GM19455 (cell line): ENCODE data around the gene KSR1.
"Not testable (repeated sequence)": the region's sequence is repeated elsewhere in the genome, so short reads cannot be mapped to it uniquely, and the experiment has no call there.

Source experiments
- ATAC-seq: cut with Tn5 transposase; IDR thresholded peaks from one replicate; pipeline ENCODE4 v1.9.1; 2021; ENCODE audit not compliant: unreplicated experiment

The KSR1 gene

DNA sequence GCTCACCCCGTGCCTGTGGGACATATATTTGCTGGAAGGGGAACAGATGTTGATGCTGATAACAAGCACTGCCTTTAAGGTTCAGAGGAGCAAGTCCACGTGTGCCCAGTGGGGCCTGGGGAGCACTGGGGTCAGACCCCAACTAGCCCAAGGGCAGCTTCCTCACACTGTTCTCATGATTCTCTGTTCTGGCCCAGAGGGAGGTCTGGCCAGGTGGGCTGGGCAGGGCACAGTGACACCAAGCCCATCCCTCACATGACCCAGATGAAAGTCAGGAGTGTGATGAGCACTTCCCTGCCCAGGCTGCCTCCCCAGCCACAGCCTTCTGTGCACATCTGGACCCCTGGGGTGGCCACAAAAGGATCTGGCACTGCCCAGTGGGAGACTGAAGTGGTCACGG is 29.8 kb upstream of the KSR1 start:
- ATAC-seq, result not testable (repeated sequence)

DNA sequence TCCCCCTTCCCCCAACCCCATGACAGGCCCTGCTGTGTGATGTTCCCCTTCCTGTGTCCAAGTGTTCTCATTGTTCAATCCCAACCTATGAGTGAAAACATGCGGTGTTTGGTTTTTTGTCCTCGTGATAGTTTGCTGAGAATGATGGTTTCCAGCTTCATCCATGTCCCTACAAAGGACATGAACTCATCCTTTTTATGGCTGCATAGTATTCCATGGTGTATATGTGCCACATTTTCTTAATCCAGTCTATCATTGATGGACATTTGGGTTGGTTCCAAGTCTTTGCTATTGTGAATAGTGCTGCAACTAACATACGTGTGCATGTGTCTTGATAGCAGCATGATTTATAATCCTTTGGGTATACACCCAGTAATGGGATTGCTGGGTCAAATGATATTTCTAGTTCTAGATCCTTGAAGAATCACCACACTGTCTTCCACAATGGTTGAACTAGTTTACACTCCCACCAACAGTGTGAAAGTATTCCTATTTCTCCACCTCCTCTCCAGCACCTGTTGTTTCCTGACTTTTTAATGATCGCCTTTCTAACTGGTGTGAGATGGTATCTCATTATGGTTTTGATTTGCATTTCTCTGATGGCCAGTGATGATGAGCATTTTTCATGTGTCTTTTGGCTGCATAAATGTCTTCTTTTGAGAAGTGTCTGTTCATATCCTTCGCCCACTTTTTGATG is 28.9 kb upstream of the KSR1 start:
- not testable (repeated sequence) for ATAC-seq

DNA sequence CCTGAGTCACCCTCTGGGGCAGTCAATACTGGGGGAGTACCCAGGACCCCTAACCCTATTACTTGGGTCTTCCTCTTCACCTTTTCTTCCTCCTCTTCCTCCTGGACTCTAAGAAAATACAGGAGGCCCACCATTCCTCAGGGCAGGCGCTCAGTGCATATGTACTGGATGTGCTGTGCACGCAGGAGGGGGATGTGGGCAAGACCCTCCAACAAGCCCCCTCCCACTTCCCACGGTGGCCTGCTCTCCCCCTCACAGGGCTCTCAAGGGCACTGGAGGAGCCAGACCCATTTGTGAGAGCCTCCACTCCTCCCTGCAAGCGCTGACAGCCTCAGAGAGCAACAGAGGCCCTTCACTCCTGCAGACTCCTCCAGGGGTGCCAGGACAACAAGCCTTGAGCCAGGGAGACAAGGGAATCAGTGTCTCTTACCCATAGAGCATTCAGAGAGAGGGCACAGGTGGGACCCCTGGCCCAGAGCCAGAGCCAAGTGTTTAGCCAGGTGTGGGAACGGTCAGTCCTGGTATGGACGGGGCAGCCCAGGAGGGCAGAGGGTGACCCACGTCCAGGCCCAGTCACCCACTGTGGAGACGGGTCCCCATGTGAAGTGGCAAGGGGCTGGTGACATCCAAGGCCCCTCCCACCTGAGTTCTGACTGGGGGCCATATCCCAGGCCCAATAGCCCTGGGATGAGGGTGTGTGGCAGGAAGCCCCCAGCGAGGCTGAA is 27.3 kb upstream of the KSR1 start:
- no peak for ATAC-seq

DNA sequence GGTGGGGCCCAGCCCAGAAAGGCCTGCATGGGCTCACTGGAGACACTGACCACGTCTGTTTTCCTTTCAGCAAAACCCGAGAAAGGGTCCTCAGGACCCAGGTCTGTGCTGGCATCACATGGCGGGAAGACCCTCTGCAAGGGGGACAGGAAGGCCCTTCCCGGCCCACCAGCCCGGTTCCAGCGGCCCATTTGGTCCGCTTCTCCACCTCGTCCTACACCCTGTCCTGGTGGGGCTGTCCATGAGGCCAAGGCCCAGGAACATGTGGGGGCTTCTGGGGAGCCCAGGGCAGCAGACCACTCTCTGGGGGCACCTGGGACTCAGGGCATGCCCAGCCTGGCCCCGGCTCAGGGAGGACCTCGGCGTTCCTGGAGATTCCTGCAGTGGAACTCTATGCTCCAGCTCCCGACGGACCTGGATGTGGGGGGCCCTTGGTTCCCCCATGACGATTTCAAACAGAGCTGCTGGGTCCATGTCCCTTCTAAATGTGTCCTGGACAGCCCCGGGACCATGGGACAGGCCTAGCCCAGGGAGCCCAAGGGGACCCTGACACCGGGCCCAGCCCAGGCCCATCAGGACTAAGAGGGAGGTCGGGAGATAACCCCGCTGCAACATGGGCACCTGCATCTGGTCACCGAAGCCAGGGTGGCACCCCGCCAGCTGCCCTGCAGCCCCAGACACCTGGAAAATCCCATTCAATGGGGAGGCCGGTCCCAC is 26.4 kb upstream of the KSR1 start:
- no peak for ATAC-seq

DNA sequence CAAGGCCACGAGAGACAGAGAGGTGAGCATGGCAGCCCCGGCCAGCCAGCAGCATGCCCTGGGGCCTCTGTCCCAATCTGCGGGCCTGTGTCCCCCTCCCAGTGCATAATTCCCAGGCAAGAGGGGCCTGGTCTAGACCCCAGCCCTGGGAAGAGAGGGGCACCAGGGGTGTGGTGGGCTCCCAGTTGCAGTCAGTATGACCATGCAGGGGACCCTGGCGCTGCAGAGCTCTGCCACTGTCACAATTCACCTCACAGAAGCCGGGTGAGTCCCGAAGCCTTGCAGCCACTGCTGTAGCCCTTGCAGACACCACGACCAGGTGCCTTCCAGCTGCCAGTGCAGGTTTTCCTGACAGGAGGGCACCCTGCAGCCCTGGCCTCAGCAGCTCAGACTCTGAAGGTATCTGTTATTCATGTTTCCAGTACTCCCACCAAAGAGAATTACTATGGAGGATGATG is 25.8 kb upstream of the KSR1 start:
- ATAC-seq, result no peak

DNA sequence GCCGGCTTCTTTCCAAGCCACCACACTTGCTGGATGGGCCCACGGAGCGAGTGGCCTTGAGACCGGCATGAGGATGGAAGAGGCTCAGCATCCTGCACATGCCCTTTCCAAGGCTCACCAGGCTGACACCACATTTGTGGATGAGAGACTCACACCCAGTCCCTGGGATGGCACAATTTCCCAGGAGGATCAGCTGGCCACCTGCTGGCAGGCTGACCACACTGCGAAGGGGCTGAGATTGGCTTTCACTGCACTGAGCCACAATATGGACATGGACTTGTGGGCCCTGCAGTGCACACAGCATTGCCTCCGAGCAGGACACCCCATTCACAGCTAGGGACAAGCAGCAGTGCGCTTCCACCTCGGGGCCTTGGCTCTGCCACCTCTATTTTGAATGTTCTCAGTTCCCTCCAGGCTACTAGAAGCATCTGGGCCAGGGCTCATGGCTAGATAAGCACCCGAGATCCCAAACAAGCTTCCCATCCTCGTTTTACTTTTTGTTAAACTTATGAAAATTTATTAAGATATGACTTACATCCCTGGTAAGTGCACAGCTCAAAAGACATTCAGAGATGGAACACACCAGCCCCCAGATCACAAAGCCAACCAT is 25.3 kb upstream of the KSR1 start:
- no peak for ATAC-seq

DNA sequence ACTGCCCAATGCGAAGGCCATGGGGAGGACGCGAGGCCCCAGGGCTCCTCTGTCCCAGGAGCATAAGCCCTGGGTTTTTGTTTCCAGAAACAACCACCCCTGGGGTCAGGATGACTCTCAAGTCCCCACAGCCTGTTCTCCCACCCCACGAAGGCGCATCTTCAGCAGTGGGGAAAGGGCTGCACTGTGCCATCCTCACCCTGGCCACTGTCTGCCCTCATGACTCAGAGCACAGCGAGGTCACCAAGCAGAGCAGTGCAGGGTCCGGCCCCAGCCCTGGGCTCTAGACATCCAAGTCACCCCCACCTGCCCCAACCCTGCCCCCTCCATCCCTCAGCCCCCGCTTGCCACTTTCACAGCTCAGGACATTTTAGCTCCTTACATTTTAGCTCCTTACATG is 22.7 kb upstream of the KSR1 start:
- ATAC-seq, result no peak

DNA sequence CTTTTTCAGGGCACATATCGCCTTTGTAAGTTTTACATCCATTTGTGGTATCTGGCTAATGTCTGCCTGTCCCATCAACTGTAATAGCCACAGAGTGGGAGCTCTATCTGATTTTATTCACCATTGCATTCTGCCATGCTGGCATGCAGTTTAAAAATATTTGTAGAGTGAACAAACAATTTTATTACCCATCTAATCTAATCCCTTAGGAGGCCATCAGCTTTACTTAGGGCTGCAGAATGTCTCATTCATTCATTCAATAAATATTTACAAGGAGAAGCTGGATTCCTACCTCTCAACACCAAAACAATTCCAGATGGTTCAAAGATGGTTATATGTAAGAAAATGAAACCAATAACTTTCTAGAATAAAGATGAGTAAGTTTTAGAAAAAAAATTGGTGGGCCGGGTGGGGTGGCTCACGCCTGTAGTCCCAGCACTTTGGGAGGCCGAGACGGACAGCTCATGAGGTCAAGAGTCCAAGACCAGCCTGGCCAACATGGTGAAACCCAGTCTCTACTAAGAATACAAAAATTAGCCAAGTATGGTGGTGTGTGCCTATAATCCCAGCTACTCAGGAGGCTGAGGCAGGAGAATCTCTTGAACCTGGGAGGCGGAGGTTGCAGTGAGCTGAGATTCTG is 20.7 kb upstream of the KSR1 start:
- not testable (repeated sequence) for ATAC-seq

DNA sequence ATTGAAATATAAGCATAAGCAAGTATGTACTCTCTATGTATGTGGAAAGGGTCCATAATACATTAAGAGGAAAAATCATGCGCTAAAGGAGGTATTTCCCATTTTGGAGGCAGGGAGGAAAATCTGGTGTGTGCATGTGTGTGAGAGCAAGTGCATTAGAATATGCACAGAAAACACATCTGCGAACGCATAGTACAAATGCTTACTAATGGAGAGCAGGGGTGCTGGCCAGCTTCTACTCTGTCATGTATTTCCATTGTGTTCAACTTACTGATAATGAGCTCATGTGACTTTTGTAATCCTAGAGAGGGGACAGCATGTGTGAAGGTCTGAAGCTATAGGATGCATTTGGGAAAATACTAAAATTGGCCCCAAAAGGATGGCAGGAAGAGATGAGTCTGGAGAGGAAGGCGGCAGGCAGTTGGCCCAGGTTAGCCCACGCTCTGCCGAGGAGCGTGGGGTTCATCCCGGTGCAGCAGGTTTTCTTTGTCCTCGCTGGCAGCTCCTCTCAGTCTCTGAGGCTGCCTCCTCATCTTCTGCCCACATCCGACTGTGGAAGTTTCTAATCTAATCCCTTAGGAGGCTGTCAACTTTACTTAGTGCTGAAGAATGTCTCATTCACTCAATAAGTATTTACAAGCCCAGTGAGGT is 17.8 kb upstream of the KSR1 start:
- no peak for ATAC-seq

DNA sequence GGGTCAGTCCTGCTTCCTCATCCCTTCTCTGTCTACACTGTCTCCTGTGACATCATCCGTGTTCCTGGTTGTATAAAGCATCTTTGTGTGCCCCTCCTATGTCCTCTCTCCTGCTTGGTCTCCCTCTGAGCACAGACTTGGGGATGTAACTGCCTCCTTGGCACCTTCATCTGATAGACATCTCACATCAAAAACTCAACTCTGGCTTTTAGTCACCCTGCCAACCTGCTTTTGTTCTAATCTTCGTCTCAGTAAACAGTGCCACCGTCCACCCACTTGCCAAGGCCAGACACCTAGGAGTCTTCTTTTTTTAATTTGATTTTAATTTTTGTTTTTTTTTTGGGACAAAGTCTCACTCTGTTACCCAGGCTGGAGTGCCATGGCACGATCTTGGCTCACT is 16.9 kb upstream of the KSR1 start:
- no peak for ATAC-seq

DNA sequence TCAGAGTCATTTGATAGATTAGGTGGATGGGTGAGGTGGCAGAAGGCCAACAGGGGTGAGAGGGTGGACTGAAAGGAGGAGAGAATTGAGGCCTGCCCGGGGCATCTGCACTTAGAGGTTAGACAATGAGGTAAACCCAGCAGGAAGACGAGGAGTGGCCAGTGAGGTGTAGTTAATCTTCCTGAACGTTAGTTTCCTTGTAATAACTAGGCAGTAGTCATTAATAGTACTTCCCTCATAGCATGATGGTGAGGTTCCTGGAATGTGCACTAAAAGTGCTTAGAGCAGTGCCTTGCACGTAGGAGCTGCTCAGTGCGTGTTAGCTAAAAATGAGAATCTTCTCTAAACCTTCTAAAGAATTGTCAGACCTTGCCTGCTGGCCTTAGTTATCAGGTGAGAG is 13.5 kb upstream of the KSR1 start:
- no peak for ATAC-seq

DNA sequence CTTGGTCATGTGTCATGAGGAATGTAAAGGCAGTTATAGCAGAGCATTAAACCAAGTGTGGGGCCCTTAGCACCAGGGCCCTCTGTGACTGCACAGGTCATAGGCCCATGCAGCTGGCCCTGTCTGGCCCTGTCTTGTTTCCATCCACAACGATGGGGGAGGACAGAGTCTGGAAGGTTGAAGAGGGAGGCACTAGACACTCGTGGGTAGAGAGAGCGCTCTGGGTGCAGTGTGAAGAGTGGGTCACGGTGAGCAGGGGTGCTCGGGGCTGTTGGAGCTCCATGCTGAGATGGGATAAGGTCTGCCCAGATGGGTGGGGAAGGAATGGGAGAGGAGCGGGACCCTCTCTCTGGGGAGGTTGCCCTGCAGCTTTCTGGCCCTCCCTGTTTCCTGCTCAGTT is 12.8 kb upstream of the KSR1 start:
- no peak for ATAC-seq

DNA sequence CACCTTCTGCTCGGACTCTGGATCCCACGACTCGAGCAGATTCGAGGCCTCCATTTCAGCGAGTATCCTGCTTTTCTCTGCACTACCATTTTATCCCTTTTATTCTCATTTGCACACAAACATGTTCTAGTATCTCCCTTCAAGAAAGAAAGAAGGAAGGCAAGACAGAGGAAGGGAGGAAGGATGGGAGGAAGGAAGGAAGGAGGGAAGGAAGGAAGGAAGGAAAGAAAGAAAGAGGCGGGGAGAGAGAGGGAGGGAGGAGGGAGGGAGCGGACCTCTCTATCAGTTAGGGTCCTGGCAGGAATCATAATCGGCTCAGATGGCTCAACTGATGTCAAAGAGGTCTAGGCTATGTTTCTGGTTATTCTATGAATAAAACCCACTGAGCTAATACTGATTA is 10.3 kb upstream of the KSR1 start:
- no peak for ATAC-seq

DNA sequence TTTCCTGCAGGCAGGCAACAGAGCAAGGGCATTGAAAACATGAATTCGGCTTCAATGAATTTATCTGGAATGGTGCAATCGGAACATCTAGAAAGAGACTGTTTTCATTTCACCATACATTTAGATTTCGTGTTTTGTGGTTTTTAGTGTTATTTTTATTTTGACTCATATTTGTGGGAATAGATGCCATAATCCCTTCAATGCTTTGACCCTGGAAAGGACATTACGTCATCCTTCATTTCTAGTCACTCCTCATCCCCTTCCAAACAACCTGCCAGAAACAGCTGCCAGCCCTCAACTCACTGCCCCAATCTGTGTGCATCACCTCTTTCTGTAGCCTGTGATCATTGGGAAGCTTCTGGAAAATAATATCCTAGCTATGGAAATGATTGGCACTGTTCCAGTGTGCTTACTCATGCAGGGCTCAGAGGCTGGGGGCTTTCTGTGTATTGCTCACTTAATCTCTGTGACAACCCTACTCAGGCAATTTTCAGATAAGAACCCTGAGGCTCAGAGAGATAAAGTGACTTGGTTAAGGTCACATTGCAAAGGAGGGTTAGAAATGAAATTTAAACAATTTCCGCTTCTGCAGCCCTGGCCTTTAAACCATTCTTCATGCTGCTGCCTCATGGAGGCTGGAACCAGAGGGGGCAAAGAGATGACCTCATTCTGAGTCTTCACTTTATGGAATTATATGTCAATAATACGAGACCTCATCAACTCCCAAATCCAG is 9.5 kb upstream of the KSR1 start:
- no peak for ATAC-seq

DNA sequence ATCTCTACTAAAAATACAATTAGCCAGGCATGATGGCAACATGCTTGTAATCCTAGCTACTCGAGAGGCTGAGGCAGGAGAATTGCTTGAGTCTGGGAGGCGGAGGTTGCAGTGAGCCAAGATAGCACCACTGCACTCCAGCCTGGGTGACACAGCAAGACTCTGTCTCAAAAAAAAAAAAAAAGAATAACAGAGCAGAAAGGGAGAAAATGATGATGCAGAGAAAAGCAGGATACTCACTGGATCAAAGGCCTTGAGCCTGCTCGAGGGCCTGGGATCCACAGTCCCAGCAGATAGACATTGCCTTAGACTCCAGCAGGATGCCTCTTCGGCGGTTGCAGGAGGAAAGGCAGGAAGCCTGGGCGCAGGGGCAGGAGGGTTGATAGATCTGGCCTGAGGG is 7.7 kb upstream of the KSR1 start:
- ATAC-seq, result not testable (repeated sequence)

DNA sequence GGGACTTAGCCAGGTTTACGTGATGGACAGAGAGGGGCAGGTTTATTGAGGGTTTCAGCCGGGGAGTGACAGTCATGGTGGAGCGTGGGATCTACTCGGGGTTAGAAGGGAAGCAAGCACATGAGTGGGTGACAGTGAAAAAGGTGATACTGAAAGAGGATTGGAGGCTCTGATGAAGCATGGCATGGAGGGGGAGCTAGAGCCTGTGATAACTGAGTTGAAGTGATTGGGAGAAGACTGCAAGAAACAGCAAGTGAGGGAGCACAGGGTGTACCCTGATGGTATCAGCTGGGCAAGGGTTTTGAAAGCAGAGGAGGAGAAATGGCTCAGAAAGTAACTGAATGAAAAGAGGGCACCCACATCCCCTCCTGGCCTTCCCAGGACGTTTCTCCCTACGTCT is 6.7 kb upstream of the KSR1 start:
- no peak for ATAC-seq

DNA sequence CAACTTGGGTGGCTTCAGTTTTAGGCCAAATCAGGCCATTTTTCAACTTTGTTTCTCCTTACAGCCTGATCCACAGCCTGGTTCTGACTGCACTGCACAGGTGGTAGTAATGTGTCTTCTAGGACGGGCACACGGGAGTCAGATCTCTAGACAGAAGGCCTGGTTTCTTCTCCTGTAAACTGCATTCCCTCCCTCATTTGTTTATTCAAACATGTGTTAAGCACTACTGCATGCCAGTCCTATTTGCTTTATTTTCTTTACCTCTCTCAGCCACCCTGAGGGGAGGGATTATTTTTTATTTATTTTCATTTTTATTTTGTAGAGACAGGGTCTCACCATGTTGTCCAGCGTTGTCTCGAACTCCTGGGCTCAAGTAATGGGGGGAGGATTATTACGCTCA is 6.3 kb upstream of the KSR1 start:
- ATAC-seq, result no peak

DNA sequence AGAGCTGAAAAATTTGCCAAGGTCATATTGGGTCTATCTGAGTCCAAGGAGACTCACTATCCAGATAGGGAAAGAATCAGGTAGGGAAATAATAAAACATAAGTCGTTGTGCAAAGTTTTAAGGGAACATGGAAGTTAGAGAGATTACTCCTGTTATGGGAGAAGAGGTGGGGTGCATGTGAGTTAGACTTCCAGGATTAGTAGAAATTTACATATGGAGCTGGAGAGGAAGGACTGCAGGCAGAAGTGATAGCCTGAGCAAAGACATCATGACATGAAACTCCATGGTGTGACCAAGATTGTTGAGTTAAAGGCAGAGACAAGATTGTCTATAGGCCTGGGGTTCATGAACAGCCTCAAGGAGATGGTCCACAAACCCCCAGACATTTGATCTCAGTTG is 5.8 kb upstream of the KSR1 start:
- ATAC-seq, result no peak

DNA sequence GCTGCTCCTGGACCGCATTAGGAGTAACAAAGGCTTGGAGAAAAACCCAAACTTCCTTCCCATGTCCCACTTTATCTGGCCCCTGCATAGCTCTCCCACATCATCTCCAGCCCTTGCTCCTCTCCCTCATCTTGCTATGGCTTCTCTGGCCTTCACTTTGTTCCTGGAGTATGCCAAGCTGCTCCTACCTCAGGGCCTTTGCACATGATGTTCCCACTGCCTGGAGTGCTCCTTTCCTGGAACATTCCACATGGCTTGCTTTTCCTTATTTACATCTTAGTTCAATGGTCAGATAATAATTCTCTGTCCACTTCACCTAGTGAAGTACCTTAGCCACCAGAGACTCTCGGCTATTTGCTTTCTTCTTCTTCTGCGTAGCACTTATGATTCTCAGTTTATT is 4.3 kb upstream of the KSR1 start:
- ATAC-seq, result no peak

DNA sequence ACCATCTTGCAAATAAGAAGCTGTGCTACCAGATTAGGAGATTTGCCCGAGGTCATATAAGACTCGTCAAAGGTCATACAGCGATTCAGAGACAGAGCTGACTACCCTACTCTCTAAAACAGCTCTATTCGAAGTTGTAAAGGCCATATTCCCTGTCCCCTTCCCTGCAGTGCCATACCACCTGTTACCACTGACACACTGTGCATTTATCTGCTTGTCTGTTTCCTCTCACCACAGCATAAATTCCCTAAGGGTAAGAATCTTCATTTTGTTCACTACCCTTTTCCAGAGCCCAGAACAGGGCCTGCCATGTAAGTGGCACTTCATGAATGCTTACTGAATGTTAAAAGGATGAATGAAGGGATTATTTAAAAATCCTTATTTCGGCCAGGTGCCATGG is 3.4 kb upstream of the KSR1 start:
- ATAC-seq, result no peak
